ENCODE data around the gene PES1.

The PES1 gene

GRCh38 chr22:30604723-30605122, 13.0 kb upstream of the PES1 start:
- no peak overlapping the region for H3K4me2 ChIP-seq (ENCODE audit: low read depth, low read length, poor library complexity, severe bottlenecking)
- no peaks in the 10 kb centered on the region for H3K79me2 ChIP-seq (ENCODE audit: insufficient read depth, low read length)
- H3K9me3 ChIP-seq (ENCODE audit: insufficient read depth, low read length) = no peaks in the 10 kb centered on the region
- no peak overlapping the region for H3K27ac ChIP-seq (ENCODE audit: low read depth, low read length)
- H3K9ac ChIP-seq (ENCODE audit: low read length) = no peak overlapping the region
- no peaks in the 10 kb centered on the region for H3K9me2 ChIP-seq (replicated peaks; ENCODE audit: insufficient read depth, low read length)
- H3K36me3 ChIP-seq (ENCODE audit: low read length) = no peaks in the 10 kb centered on the region
- H4K20me1 ChIP-seq (ENCODE audit: low read depth, low read length) = no peaks in the 10 kb centered on the region
- H3F3A ChIP-seq (ENCODE audit: insufficient read depth) = no peaks in the 10 kb centered on the region
- no peak overlapping the region for H3K4me3 ChIP-seq (ENCODE audit: insufficient read depth, low read length, poor library complexity, severe bottlenecking)
- H3K27me3 ChIP-seq (ENCODE audit: low read length) = no peaks in the 10 kb centered on the region
- TF ChIP-seq EZH2phosphoT487 (conservative IDR thresholded peaks at IDR 0.05; ENCODE audit: low read length) = no peak
- TF ChIP-seq, protein P1, sequence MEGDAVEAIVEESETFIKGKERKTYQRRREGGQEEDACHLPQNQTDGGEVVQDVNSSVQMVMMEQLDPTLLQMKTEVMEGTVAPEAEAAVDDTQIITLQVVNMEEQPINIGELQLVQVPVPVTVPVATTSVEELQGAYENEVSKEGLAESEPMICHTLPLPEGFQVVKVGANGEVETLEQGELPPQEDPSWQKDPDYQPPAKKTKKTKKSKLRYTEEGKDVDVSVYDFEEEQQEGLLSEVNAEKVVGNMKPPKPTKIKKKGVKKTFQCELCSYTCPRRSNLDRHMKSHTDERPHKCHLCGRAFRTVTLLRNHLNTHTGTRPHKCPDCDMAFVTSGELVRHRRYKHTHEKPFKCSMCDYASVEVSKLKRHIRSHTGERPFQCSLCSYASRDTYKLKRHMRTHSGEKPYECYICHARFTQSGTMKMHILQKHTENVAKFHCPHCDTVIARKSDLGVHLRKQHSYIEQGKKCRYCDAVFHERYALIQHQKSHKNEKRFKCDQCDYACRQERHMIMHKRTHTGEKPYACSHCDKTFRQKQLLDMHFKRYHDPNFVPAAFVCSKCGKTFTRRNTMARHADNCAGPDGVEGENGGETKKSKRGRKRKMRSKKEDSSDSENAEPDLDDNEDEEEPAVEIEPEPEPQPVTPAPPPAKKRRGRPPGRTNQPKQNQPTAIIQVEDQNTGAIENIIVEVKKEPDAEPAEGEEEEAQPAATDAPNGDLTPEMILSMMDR (IDR thresholded peaks at IDR 0.05; ENCODE audit: insufficient read depth, low read length, poor library complexity, severe bottlenecking) = no peak
- H2AFZ ChIP-seq (ENCODE audit: low read depth, low read length, severe bottlenecking) = no peak overlapping the region

DNA sequence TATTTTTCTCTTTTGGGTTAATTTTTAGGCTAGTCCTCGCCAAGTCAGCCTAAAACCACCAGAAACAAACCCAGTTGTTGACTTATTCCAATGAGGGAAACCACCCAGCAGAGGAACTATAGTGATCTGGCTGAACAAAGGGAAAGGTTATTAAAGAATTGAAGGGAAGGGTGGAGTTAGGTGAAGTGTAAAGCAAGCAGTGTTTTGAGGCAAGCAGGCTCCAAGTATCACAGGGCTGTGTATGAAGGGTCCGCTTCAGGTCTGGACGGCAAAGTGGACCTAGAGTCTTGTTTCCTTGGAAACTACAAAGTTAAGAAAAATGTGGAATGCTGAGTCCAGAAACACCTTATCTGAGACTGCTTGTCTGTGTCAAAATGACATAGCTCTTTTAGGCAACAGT, 12.1 kb upstream of the PES1 start:
- Histone ChIP-seq H3F3A (ENCODE audit: insufficient read depth) (no peaks in the 10 kb centered on the region), H3K9me3 (ENCODE audit: insufficient read depth, low read length) (no peaks in the 10 kb centered on the region), H3K4me2 (ENCODE audit: low read depth, low read length, poor library complexity, severe bottlenecking) (no peak overlapping the region), H3K9ac (ENCODE audit: low read length) (no peak overlapping the region), H3K9me2 (replicated peaks; ENCODE audit: insufficient read depth, low read length) (no peaks in the 10 kb centered on the region), H3K36me3 (ENCODE audit: low read length) (no peaks in the 10 kb centered on the region), H3K27me3 (ENCODE audit: low read length) (no peaks in the 10 kb centered on the region), H3K79me2 (ENCODE audit: insufficient read depth, low read length) (no peaks in the 10 kb centered on the region), H3K4me3 (ENCODE audit: insufficient read depth, low read length, poor library complexity, severe bottlenecking) (no peak overlapping the region), H2AFZ (ENCODE audit: low read depth, low read length, severe bottlenecking) (no peak overlapping the region), H4K20me1 (ENCODE audit: low read depth, low read length) (no peaks in the 10 kb centered on the region), H3K27ac (ENCODE audit: low read depth, low read length) (no peak overlapping the region)
- no peak for TF ChIP-seq EZH2phosphoT487 (conservative IDR thresholded peaks at IDR 0.05; ENCODE audit: low read length)
- TF ChIP-seq, protein P1 (IDR thresholded peaks at IDR 0.05; ENCODE audit: insufficient read depth, low read length, poor library complexity, severe bottlenecking) = no peak

GRCh38 chr22:30602049-30602448, 10.3 kb upstream of the PES1 start:
- Histone ChIP-seq H3K79me2 (ENCODE audit: insufficient read depth, low read length) (no peaks in the 10 kb centered on the region), H3K4me3 (ENCODE audit: insufficient read depth, low read length, poor library complexity, severe bottlenecking) (no peak overlapping the region), H3K9me2 (replicated peaks; ENCODE audit: insufficient read depth, low read length) (no peaks in the 10 kb centered on the region), H3K27me3 (ENCODE audit: low read length) (no peaks in the 10 kb centered on the region), H3K27ac (ENCODE audit: low read depth, low read length) (no peak overlapping the region), H4K20me1 (ENCODE audit: low read depth, low read length) (no peaks in the 10 kb centered on the region), H3K9me3 (ENCODE audit: insufficient read depth, low read length) (no peaks in the 10 kb centered on the region), H3K4me2 (ENCODE audit: low read depth, low read length, poor library complexity, severe bottlenecking) (no peak overlapping the region), H3F3A (ENCODE audit: insufficient read depth) (no peaks in the 10 kb centered on the region), H2AFZ (ENCODE audit: low read depth, low read length, severe bottlenecking) (no peak overlapping the region), H3K9ac (ENCODE audit: low read length) (no peak overlapping the region), H3K36me3 (ENCODE audit: low read length) (no peaks in the 10 kb centered on the region)
- no peak for TF ChIP-seq EZH2phosphoT487 (conservative IDR thresholded peaks at IDR 0.05; ENCODE audit: low read length)
- TF ChIP-seq, protein P1 (IDR thresholded peaks at IDR 0.05; ENCODE audit: insufficient read depth, low read length, poor library complexity, severe bottlenecking) = peak; percentile 19

Data from SU-DHL-6 (cell line).